ENCODE data around the gene LSM4. TPM values are rescaled to one million over a fixed set of nuclear protein-coding genes. Genes with fewer than 3 reads are reported as not detected.

The LSM4 gene
- total and polyA plus RNA-seq, 2 of the 13 experiments (the other 11 are each of a cell fraction or from before 2014, with no cell fraction given), result 65.8 to 166 TPM

- TF ChIP-seq ZBTB43 (CRISPR knock-in tag; conservative IDR thresholded peaks at IDR 0.05), result peak; percentile 63
- no peak for TF ChIP-seq TCF7L2 (IDR thresholded peaks at IDR 0.05; ENCODE audit: low read depth, low read length)
- TF ChIP-seq ATM (IDR thresholded peaks at IDR 0.05; ENCODE audit: borderline replicate concordance), result no peak
- TF ChIP-seq HNF1B (CRISPR knock-in tag; IDR thresholded peaks at IDR 0.05), result no peak
- no peak for TF ChIP-seq PLSCR1 (CRISPR knock-in tag; IDR thresholded peaks at IDR 0.05; ENCODE audit: borderline replicate concordance)
- no peak for TF ChIP-seq ZNF740 (CRISPR knock-in tag; IDR thresholded peaks at IDR 0.05)
- no peak for TF ChIP-seq PTBP1 (IDR thresholded peaks at IDR 0.05; ENCODE audit: low read depth, low read length, poor library complexity, severe bottlenecking)
- TF ChIP-seq ZNF709 (CRISPR knock-in tag; IDR thresholded peaks at IDR 0.05), result 0 out of 2 replicates have a peak, but pooled peaks have one; percentile 84
- TF ChIP-seq KLF6 (CRISPR knock-in tag; IDR thresholded peaks at IDR 0.05), result peak; percentile 74
- TF ChIP-seq ZBTB4 (CRISPR knock-in tag; IDR thresholded peaks at IDR 0.05; ENCODE audit: borderline replicate concordance), result no peak
- no peak for TF ChIP-seq ZNF703 (CRISPR knock-in tag; IDR thresholded peaks at IDR 0.05; ENCODE audit: borderline replicate concordance)
- peak; percentile 78 for TF ChIP-seq GMEB2 (CRISPR knock-in tag; IDR thresholded peaks at IDR 0.05; ENCODE audit: low read depth)
- no peak for TF ChIP-seq ONECUT2 (CRISPR knock-in tag; IDR thresholded peaks at IDR 0.05)
- TF ChIP-seq RFX1 (IDR thresholded peaks at IDR 0.05), result no peak
- TF ChIP-seq STAT6 (CRISPR knock-in tag; IDR thresholded peaks at IDR 0.05; ENCODE audit: borderline replicate concordance), result no peak
- TF ChIP-seq MYNN (CRISPR knock-in tag; IDR thresholded peaks at IDR 0.05; ENCODE audit: low read depth), result no peak; the same call in 1 of the 2 replicates
These were observed at the start of gene LSM4 (continued) for GRCh38 chr19:18322759-18323460.
